Measurements from ENCODE around the gene ITPRIPL2.
A peak's percentile ranks its signal among the peaks of the same experiment; 100 is the strongest.

The ITPRIPL2 gene

GRCh38 chr16:19113577-19114358, at the start of gene ITPRIPL2:
Gene ITPRIPL2, plus strand, starts transcription at chr16:19113964. Its CDS starts 498 bp downstream, at chr16:19114462.
- no peak for DNase-seq (ENCODE audit: low read depth in 1 of 2, low spot score in 1 of 2)

- no peak for DNase-seq (ENCODE audit: low read depth in 1 of 2, low spot score in 1 of 2)
Measured at GRCh38 chr16:19066988-19067348, 46.8 kb upstream of the ITPRIPL2 start.

- DNase-seq (ENCODE audit: low read depth in 1 of 2, low spot score in 1 of 2) = peak; percentile 96 to 97
Measured at GRCh38 chr16:19067349-19068236, 46.2 kb upstream of the ITPRIPL2 start, which contains the start of gene COQ7. Gene COQ7, plus strand, starts transcription at chr16:19067614. Its CDS starts 51 bp downstream, at chr16:19067665.

GRCh38 chr16:19068237-19068815, 45.4 kb upstream of the ITPRIPL2 start:
- no peak for DNase-seq (ENCODE audit: low read depth in 1 of 2, low spot score in 1 of 2)

- DNase-seq (ENCODE audit: low read depth in 1 of 2, low spot score in 1 of 2) = peak in 1 of 2 donors; percentile 7
Measured at GRCh38 chr16:19071811-19072777, 41.7 kb upstream of the ITPRIPL2 start.

GRCh38 chr16:19073344-19073743, 40.4 kb upstream of the ITPRIPL2 start:
- no peak for DNase-seq (ENCODE audit: low read depth in 1 of 2, low spot score in 1 of 2)

GRCh38 chr16:19073863-19074262, 39.9 kb upstream of the ITPRIPL2 start:
- DNase-seq (ENCODE audit: low read depth in 1 of 2, low spot score in 1 of 2) = no peak

- no peak for DNase-seq (ENCODE audit: low read depth in 1 of 2, low spot score in 1 of 2)
Measured at GRCh38 chr16:19075511-19075910, 38.3 kb upstream of the ITPRIPL2 start.

- DNase-seq (ENCODE audit: low read depth in 1 of 2, low spot score in 1 of 2) = no peak
Measured at GRCh38 chr16:19077879-19078278, 35.9 kb upstream of the ITPRIPL2 start.

GRCh38 chr16:19083670-19084069, 30.1 kb upstream of the ITPRIPL2 start:
- no peak for DNase-seq (ENCODE audit: low read depth in 1 of 2, low spot score in 1 of 2)

- no peak for DNase-seq (ENCODE audit: low read depth in 1 of 2, low spot score in 1 of 2)
Measured at GRCh38 chr16:19084139-19084538, 29.6 kb upstream of the ITPRIPL2 start.

- no peak for DNase-seq (ENCODE audit: low read depth in 1 of 2, low spot score in 1 of 2)
Measured at GRCh38 chr16:19084879-19085278, 28.9 kb upstream of the ITPRIPL2 start.

- DNase-seq (ENCODE audit: low read depth in 1 of 2, low spot score in 1 of 2) = no peak
Measured at GRCh38 chr16:19085679-19086200, 28.0 kb upstream of the ITPRIPL2 start.

GRCh38 chr16:19086322-19087199, 27.2 kb upstream of the ITPRIPL2 start:
- DNase-seq (ENCODE audit: low read depth in 1 of 2, low spot score in 1 of 2) = peak; percentile 61 to 67

GRCh38 chr16:19088341-19088916, 25.3 kb upstream of the ITPRIPL2 start:
- DNase-seq (ENCODE audit: low read depth in 1 of 2, low spot score in 1 of 2) = no peak

GRCh38 chr16:19089410-19089955, 24.3 kb upstream of the ITPRIPL2 start:
- DNase-seq (ENCODE audit: low read depth in 1 of 2, low spot score in 1 of 2) = no peak

GRCh38 chr16:19090916-19091315, 22.8 kb upstream of the ITPRIPL2 start:
- no peak for DNase-seq (ENCODE audit: low read depth in 1 of 2, low spot score in 1 of 2)

GRCh38 chr16:19092653-19093410, 20.9 kb upstream of the ITPRIPL2 start:
- no peak for DNase-seq (ENCODE audit: low read depth in 1 of 2, low spot score in 1 of 2)

Measured in activated T-helper 1 cell treated with anti-CD3 and anti-CD28 coated beads, Interleukin-2, amount 50 U/mL, for 16 hours (primary cell).